Colonic mucosa (tissue), 4 donors: ENCODE data around the gene CTDSP1. TPM values are rescaled to one million over a fixed set of nuclear protein-coding genes. Genes with fewer than 3 reads are reported as not detected.

ENCODE experiments used
- DNase-seq: peaks from one replicate; pipeline ENCODE4 v3.0.0-alpha.2; 2020
- H3K27ac ChIP-seq: fragments of 200-600 bp; one replicate; pipeline ENCODE4 v1.8.0; 2021
- H3K27me3 ChIP-seq: fragments of 200-600 bp; one replicate; pipeline ENCODE4 v1.8.0; 2021
- H3K36me3 ChIP-seq: fragments of 200-600 bp; one replicate; pipeline ENCODE4 v1.8.0; 2021
- H3K4me1 ChIP-seq: fragments of 200-600 bp; one replicate; pipeline ENCODE4 v1.8.0; 2021; ENCODE audit warnings: mild to moderate bottlenecking
- H3K4me3 ChIP-seq: fragments of 200-600 bp; one replicate; pipeline ENCODE4 v1.8.0; 2021
- H3K9ac ChIP-seq, 2 donors: one replicate each; pipeline ENCODE4 v1.7.0; 2013; ENCODE audit warnings: control low read depth in 2 of 2, low read depth in 2 of 2, low read length in 2 of 2
- H3K9me3 ChIP-seq: fragments of 200-600 bp; one replicate; pipeline ENCODE4 v1.8.0; 2021
- CTCF ChIP-seq: fragments of 200-600 bp; IDR thresholded peaks from one replicate; pipeline ENCODE4 v1.8.0; 2022; ENCODE audit warnings: antibody characterized with exemption, mild to moderate bottlenecking
- intact Hi-C: fragments of 100-400 bp; cut with DNase I; formaldehyde crosslinking; loops from one replicate; pipeline ENCODE4 v1.14.1; 2022
- total RNA-seq, 2 donors: library from RNA; stranded (reverse); fragmentation: NEBNext Ultra II Directional in 1 of 2; extraction: Animal tissue kit (Norgen Biotek cat#: 25700) in 1 of 2; gene quantifications; one replicate each; pipeline ENCODE4 v1.2.1, GENCODE V29; 2021
- donor health status: healthy.
- donor health status: DM: no; HTN: no; CAD: no.
- donor health status: DM: no; HTN: no; CAD: no.

CTDSP1 gene
- total RNA-seq, 2 donors from 2014 or later: 137 to 150 TPM

- no peak overlapping the region for H3K4me3 ChIP-seq
- no peaks in the 10 kb centered on the region for H3K9me3 ChIP-seq
- no peak overlapping the region for H3K9ac ChIP-seq
- intact Hi-C loops: no loop called here
- no peaks in the 10 kb centered on the region for H3K4me1 ChIP-seq
- no peaks in the 10 kb centered on the region for H3K36me3 ChIP-seq
- H3K27ac ChIP-seq: no peak overlapping the region
- TF ChIP-seq CTCF: no peak
- no peaks in the 10 kb centered on the region for H3K27me3 ChIP-seq
- DNase-seq: no peak
These were observed 16.9 kb upstream of the CTDSP1 start for GRCh38 chr2:218382785-218383184.

DNA sequence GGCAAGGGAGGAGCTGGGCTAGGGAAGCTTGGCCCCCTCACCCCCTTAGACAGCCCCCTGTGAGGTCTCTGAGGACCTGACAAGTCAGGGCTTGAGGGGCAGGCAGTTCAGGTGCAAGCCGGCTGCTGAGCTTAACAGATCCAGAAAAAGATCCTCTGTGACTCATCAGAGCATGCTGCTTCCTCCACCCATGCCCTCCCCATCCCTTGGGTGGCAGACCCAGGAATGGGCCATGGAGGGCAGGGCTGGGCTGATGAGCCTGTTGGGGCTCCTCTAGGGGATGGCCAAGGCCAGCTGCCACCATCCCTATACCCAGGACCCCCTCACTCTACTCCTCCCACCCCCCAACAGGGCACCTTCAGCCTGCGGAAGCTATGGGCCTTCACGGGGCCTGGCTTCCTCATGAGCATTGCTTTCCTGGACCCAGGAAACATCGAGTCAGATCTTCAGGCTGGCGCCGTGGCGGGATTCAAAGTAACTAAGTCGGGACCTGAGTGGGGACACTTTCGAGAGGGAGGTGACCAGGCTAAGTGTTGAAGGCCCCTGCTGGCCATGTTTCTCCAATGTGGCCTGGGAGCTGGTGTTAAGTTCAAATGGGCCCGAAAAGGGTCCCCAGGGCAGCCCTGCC lies 15.7 kb upstream of the CTDSP1 start:
- H3K27me3 ChIP-seq: no peaks in the 10 kb centered on the region
- H3K27ac ChIP-seq: no peak overlapping the region
- no peak overlapping the region for H3K4me3 ChIP-seq
- DNase-seq: no peak
- no peak overlapping the region for H3K9ac ChIP-seq
- no peaks in the 10 kb centered on the region for H3K36me3 ChIP-seq
- no peak for TF ChIP-seq CTCF
- intact Hi-C loops: no loop called here
- H3K4me1 ChIP-seq: no peaks in the 10 kb centered on the region
- no peaks in the 10 kb centered on the region for H3K9me3 ChIP-seq

DNA sequence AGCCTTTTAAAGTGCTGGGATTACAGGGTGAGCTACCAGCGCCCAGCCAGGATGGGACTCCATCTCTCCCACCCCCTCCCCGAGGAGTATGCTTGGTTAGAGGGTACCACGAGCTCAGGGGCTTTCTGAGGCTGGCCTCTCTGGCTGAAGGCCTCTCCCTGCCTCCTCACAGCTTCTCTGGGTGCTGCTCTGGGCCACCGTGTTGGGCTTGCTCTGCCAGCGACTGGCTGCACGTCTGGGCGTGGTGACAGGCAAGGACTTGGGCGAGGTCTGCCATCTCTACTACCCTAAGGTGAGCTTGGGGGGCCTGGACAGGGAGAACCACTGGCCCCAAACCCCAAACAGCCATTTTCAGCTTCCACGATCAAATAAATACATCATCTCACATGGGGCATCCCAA lies 14.7 kb upstream of the CTDSP1 start:
- no peak for TF ChIP-seq CTCF
- Histone ChIP-seq H3K36me3 (no peaks in the 10 kb centered on the region), H3K27me3 (no peaks in the 10 kb centered on the region), H3K9me3 (no peaks in the 10 kb centered on the region), H3K4me3 (no peak overlapping the region), H3K27ac (no peak overlapping the region), H3K9ac (no peak overlapping the region), H3K4me1 (no peaks in the 10 kb centered on the region)
- DNase-seq: no peak
- intact Hi-C loops: no loop called here

DNA sequence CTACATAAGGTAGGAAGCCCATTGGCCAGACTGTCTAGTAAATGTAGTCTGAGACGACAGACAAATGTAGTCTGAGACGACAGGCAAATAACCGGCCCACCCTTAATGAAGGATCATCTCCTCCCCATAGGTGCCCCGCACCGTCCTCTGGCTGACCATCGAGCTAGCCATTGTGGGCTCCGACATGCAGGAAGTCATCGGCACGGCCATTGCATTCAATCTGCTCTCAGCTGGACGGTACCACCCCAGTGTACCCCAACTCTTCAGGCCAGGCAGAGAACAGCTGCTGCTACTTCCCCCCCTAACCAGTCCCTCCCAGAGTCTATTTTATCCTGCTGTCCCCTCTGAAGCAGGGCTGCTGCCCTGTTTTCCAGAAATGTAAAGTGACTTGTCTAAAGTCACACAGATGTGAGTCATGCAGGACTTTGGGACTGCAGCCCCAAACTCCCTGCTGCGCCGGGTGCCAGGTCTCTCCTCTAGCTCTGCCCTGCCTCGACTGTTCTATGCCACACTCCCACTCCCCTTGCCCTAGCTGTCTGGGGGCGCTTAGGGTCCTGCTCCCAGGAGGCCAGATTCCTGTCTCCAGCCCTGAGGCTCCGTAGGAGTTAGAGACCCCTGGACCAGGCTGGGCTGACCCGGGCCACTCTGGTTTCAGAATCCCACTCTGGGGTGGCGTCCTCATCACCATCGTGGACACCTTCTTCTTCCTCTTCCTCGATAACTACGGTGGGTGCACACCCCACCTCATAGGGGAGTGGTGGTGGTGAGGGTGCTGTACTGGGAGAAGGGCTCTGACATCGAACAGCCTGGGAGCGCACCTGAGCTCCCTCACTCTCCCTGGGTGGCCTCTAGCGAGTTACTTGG lies 12.9 kb upstream of the CTDSP1 start:
- TF ChIP-seq CTCF: no peak
- Histone ChIP-seq H3K9ac (peak overlapping the region in 1 of 2 donors; percentile 72), H3K9me3 (no peaks in the 10 kb centered on the region), H3K27ac (peak overlapping the region; percentile 42), H3K36me3 (no peaks in the 10 kb centered on the region), H3K4me1 (no peaks in the 10 kb centered on the region), H3K4me3 (peak overlapping the region; percentile 34), H3K27me3 (no peaks in the 10 kb centered on the region)
- intact Hi-C loops: no loop called here
- no peak for DNase-seq

- H3K9me3 ChIP-seq: no peaks in the 10 kb centered on the region
- intact Hi-C loops: no loop called here
- peak overlapping the region; percentile 72 for H3K9ac ChIP-seq
- no peak for TF ChIP-seq CTCF
- no peaks in the 10 kb centered on the region for H3K4me1 ChIP-seq
- peak overlapping the region; percentile 42 for H3K27ac ChIP-seq
- H3K27me3 ChIP-seq: no peaks in the 10 kb centered on the region
- no peaks in the 10 kb centered on the region for H3K36me3 ChIP-seq
- peak overlapping the region; percentile 34 for H3K4me3 ChIP-seq
- peak; percentile 85 for DNase-seq
These were observed 12.1 kb upstream of the CTDSP1 start for GRCh38 chr2:218387369-218388194.
